Nephron (organoid): ENCODE results near the gene PROK2.

ENCODE experiments used
- H3K27ac Mint-ChIP-seq, 3 experiments: 2 replicates each; pipeline ENCODE4 v1.8.0; 2020; ENCODE audit warnings: mixed read lengths in 3 of 3, mild to moderate bottlenecking in 2 of 3, moderate library complexity in 1 of 3
- H3K27me3 Mint-ChIP-seq: 2 replicates; pipeline ENCODE4 v1.8.0; 2021; ENCODE audit warnings: low read depth, mild to moderate bottlenecking, moderate library complexity, mixed read lengths
- H3K36me3 Mint-ChIP-seq: 2 replicates; pipeline ENCODE4 v1.8.0; 2020; ENCODE audit warnings: low read depth, mixed read lengths
- H3K4me1 Mint-ChIP-seq: 2 replicates; pipeline ENCODE4 v1.8.0; 2020; ENCODE audit warnings: mixed read lengths
- H3K4me3 Mint-ChIP-seq, 3 experiments: 2 replicates each; pipeline ENCODE4 v1.8.0; 2020; ENCODE audit warnings: mild to moderate bottlenecking in 3 of 3, mixed read lengths in 3 of 3, moderate library complexity in 2 of 3
- H3K9me3 Mint-ChIP-seq: 2 replicates; pipeline ENCODE4 v1.8.0; 2020; ENCODE audit warnings: mixed read lengths
- CTCF ChIP-seq, 3 experiments: fragments of 200-600 bp; sonication (generic); IDR thresholded peaks; one replicate each; pipeline ENCODE4 v1.5.0; 2021; ENCODE audit warnings: antibody characterized with exemption in 3 of 3; ENCODE audit not compliant: unreplicated experiment in 3 of 3

Gene PROK2

GRCh38 chr3:71732637-71733036 is 52.3 kb downstream of the PROK2 start:
- Mint-ChIP-seq H3K9me3 (peaks cover 7% of the 10 kb centered on the region), H3K4me3 (no peak overlapping the region), H3K27ac (no peak overlapping the region), H3K27me3 (peaks cover 19% of the 10 kb centered on the region), H3K36me3 (peaks cover 4% of the 10 kb centered on the region), H3K4me1 (no peaks in the 10 kb centered on the region)
- no peak for TF ChIP-seq CTCF (IDR thresholded peaks at IDR 0.05; ENCODE audit: unreplicated experiment in 3 of 3)

- no peak for TF ChIP-seq CTCF (IDR thresholded peaks at IDR 0.05; ENCODE audit: unreplicated experiment in 3 of 3)
- no peaks in the 10 kb centered on the region for H3K36me3 Mint-ChIP-seq
- peaks cover 37% of the 10 kb centered on the region for H3K27me3 Mint-ChIP-seq
- no peak overlapping the region for H3K27ac Mint-ChIP-seq
- no peak overlapping the region for H3K4me3 Mint-ChIP-seq
- H3K9me3 Mint-ChIP-seq = no peaks in the 10 kb centered on the region
- H3K4me1 Mint-ChIP-seq = peaks cover 14% of the 10 kb centered on the region
Measured at GRCh38 chr3:71728632-71729342, 56.2 kb downstream of the PROK2 start.

GRCh38 chr3:71726146-71726545 is 58.8 kb downstream of the PROK2 start:
- TF ChIP-seq CTCF (IDR thresholded peaks at IDR 0.05; ENCODE audit: unreplicated experiment in 3 of 3) = no peak
- peaks cover 14% of the 10 kb centered on the region for H3K4me1 Mint-ChIP-seq
- H3K36me3 Mint-ChIP-seq = no peaks in the 10 kb centered on the region
- H3K9me3 Mint-ChIP-seq = no peaks in the 10 kb centered on the region
- H3K27ac Mint-ChIP-seq = peak overlapping the region in 1 of 3 experiments; percentile 37
- H3K27me3 Mint-ChIP-seq = peaks cover 48% of the 10 kb centered on the region
- H3K4me3 Mint-ChIP-seq = peak overlapping the region; percentile 80 to 86 (median 83)

- H3K27me3 Mint-ChIP-seq = peaks cover 51% of the 10 kb centered on the region
- no peaks in the 10 kb centered on the region for H3K36me3 Mint-ChIP-seq
- H3K4me1 Mint-ChIP-seq = peaks cover 14% of the 10 kb centered on the region
- no peak for TF ChIP-seq CTCF (IDR thresholded peaks at IDR 0.05; ENCODE audit: unreplicated experiment in 3 of 3)
- H3K27ac Mint-ChIP-seq = peak within 1 kb of the TSS; percentile 25 to 81 (median 37)
- peak within 1 kb of the TSS; percentile 84 to 94 (median 85) for H3K4me3 Mint-ChIP-seq
- H3K9me3 Mint-ChIP-seq = no peaks in the 10 kb centered on the region
Measured at GRCh38 chr3:71725271-71725991, 59.5 kb downstream of the PROK2 start, which contains the start of gene EIF4E3. Gene EIF4E3, minus strand, starts transcription at chr3:71725402. Its CDS starts 35 bp downstream, at chr3:71725367.

- H3K4me3 Mint-ChIP-seq = peak overlapping the region; percentile 84 to 94 (median 85)
- TF ChIP-seq CTCF (IDR thresholded peaks at IDR 0.05; ENCODE audit: unreplicated experiment in 3 of 3) = no peak
- H3K9me3 Mint-ChIP-seq = no peaks in the 10 kb centered on the region
- peaks cover 50% of the 10 kb centered on the region for H3K27me3 Mint-ChIP-seq
- H3K27ac Mint-ChIP-seq = peak overlapping the region; percentile 6 to 81 (median 25)
- H3K4me1 Mint-ChIP-seq = peaks cover 14% of the 10 kb centered on the region
- no peaks in the 10 kb centered on the region for H3K36me3 Mint-ChIP-seq
Measured at GRCh38 chr3:71724584-71725270, 60.2 kb downstream of the PROK2 start.
